ENCODE results near the gene EEIG2.

Gene EEIG2

GRCh38 chr1:108553905-108554304 is 6.0 kb upstream of the EEIG2 start:
- DNase-seq (ENCODE audit: low read depth): no peak
- TF ChIP-seq CTCF (IDR thresholded peaks at IDR 0.05; ENCODE audit: control insufficient read depth, extremely low read depth, insufficient read depth): no peak
- no peak overlapping the region for H3K4me3 ChIP-seq (ENCODE audit: low read depth, low read length)

GRCh38 chr1:108554682-108555427 is 5.0 kb upstream of the EEIG2 start:
- no peak overlapping the region for H3K4me3 ChIP-seq (ENCODE audit: low read depth, low read length)
- TF ChIP-seq CTCF (IDR thresholded peaks at IDR 0.05; ENCODE audit: control insufficient read depth, extremely low read depth, insufficient read depth): no peak
- DNase-seq (ENCODE audit: low read depth): no peak

- no peak overlapping the region for H3K4me3 ChIP-seq (ENCODE audit: low read depth, low read length)
- no peak for DNase-seq (ENCODE audit: low read depth)
- TF ChIP-seq CTCF (IDR thresholded peaks at IDR 0.05; ENCODE audit: control insufficient read depth, extremely low read depth, insufficient read depth): no peak
These were observed 3.8 kb upstream of the EEIG2 start for GRCh38 chr1:108556066-108556465.

- no peak for DNase-seq (ENCODE audit: low read depth)
- TF ChIP-seq CTCF (IDR thresholded peaks at IDR 0.05; ENCODE audit: control insufficient read depth, extremely low read depth, insufficient read depth): no peak
- H3K4me3 ChIP-seq (ENCODE audit: low read depth, low read length): no peak overlapping the region
These were observed 3.4 kb upstream of the EEIG2 start for GRCh38 chr1:108556499-108556898.

- H3K4me3 ChIP-seq (ENCODE audit: low read depth, low read length): no peak overlapping the region
- DNase-seq (ENCODE audit: low read depth): no peak
- no peak for TF ChIP-seq CTCF (IDR thresholded peaks at IDR 0.05; ENCODE audit: control insufficient read depth, extremely low read depth, insufficient read depth)
These were observed 2.6 kb upstream of the EEIG2 start for GRCh38 chr1:108557296-108557695.

- TF ChIP-seq CTCF (IDR thresholded peaks at IDR 0.05; ENCODE audit: control insufficient read depth, extremely low read depth, insufficient read depth): no peak
- peak overlapping the region; percentile 53 for H3K4me3 ChIP-seq (ENCODE audit: low read depth, low read length)
- no peak for DNase-seq (ENCODE audit: low read depth)
These were observed 431 bp downstream of the EEIG2 start for GRCh38 chr1:108560189-108560873.
